NT2/D1 (cell line): ENCODE data around the gene DPP6.

Source experiments
- SUZ12 ChIP-seq: IDR thresholded peaks from 2 replicates; pipeline ENCODE4 v1.6.1; 2011; ENCODE audit not compliant: insufficient read length, insufficient read depth; ENCODE audit errors: extremely low read depth
- YY1 ChIP-seq: IDR thresholded peaks from 2 replicates; pipeline ENCODE4 v1.6.1; 2011; ENCODE audit not compliant: insufficient read length, insufficient read depth
- ZNF274 ChIP-seq: IDR thresholded peaks from 2 replicates; pipeline ENCODE4 v1.6.1; 2011; ENCODE audit warnings: mild to moderate bottlenecking, low read depth, low read length

DNA sequence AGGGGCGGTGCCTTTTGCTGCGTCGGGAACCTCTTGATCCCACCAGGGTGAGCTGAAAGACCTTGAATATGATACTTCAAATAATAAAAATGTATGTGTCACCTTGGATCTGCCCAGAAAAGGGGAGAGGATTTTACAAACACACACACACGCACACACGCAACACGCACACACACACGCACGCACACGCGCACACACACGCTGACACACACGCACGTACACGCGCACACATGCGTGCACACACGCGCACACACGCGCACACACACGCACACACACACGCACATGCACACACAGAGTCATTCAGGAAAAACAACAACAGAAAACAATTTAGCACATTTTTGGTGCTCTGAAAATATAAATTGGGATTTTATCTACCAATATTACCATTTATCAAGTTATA lies 571.2 kb downstream of the DPP6 start:
- no peak for TF ChIP-seq ZNF274
- TF ChIP-seq SUZ12: no peak
- no peak for TF ChIP-seq YY1
